RCC 7860 (cell line): ENCODE results near the gene CCNF.

Experiments used
- DNase-seq: peaks from one replicate; pipeline ENCODE4 v3.0.0-alpha.2; 2015; ENCODE audit warnings: low spot score
- FAIRE-seq: peaks from 2 replicates; lab custom pipeline; 2012; peaks lifted over from hg19 to GRCh38; lab: Jason Lieb, UNC

CCNF gene

DNA sequence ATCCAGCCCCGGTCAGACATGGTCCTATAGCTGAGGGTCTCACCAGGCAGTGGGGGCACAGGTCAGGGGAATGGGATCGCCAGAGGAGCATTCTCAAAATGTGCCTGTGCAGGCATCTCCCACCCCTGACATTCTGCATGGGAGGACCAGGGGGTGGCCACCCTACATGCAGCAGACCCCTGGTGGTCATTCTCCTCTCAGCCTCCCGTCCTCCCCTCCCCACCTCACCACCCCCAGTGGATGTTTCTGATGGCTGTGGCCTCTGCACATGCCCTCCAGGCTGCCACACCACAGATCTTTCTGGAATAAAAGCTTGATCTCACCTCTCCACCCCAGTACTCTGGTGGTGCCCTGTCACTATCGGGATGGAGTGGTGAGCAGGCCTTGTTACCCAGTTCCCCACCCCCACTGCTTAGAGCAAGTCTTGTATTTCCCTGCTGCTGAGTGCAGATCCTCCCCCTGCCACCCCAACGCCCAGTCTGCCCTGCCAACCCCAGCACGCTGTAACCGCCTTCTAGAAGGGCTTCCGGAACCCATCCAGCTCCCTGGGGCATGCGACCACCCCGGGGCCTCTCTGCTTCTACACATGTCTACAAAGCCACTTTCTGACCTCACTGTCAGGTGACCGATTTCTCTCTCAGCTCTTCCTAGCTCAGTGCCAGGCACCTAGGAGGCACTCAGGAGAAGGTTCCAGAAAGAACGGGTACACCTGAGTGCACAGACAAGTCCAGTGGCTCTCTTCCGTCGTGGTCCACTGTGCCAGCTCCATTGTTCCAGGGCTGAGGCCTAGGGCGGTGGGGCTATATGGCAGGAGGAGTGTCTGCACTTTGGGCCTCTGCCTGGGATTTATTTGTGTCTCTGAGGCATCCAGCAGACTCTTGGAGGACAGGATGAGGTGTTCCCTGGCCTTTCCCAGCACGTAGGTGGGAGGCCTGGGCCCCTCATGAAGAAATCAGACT is 55.0 kb downstream of the CCNF start:
- no peak for DNase-seq
- FAIRE-seq: no peak

DNA sequence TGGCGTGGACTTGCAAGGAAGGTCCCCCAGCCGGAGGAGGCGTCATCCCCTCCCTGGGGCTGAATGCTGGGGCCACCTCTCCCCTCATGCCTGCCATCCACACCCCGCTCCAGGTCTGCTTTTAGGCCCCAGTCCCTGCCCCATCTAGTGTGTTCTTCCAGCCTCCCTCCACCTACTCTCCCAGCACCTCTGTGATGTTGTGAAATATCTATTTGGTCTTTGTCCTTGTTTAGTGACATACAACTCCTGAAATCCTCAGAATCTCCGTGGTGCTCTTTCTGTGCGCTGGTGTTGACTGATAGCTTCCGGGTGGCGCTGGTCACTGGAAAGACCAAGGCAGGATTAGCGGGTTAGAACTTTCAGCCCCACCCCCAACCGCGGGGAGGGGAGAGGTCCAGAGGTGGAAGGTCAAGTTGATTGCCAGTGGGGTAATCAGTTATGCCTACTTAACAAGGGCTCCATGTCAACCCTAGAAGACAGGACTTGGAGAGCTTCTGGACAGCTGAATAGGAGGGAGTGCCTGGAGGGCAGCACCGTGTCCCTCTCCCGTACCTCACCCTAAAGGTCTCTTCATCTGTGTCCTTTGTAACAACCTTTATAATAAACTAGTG is 55.8 kb downstream of the CCNF start:
- DNase-seq: no peak
- FAIRE-seq: no peak

- no peak for FAIRE-seq
Measured at GRCh38 chr16:2485811-2486507, 56.7 kb downstream of the CCNF start.

GRCh38 chr16:2486645-2487516 is 57.6 kb downstream of the CCNF start:
- FAIRE-seq (no peak), DNase-seq (no peak)

More at GRCh38 chr16:2485811-2486507, 56.7 kb downstream of the CCNF start:
- DNase-seq: no peak

DNA sequence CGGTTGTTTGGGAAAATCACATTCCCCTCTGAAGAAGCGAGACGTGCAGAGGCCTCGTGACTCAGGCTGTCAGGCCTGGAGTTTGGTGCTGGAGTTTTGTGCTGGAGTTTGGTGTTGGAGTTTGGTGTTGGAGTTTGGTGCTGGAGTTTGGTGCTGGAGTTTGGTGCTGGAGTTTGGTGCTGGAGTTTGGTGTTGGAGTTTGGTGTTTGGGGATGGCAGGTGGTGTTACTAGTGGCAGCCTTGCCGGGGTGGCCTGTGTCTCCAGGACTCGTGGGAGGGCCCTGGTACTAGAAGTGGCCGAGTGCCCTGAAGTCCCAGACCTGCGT is 58.2 kb downstream of the CCNF start:
- FAIRE-seq (no peak), DNase-seq (no peak)

- DNase-seq: no peak
- no peak for FAIRE-seq
Measured at GRCh38 chr16:2487903-2488531, 58.8 kb downstream of the CCNF start.

- DNase-seq: no peak
- FAIRE-seq: no peak
Measured at GRCh38 chr16:2489581-2489980, 60.3 kb downstream of the CCNF start.

DNA sequence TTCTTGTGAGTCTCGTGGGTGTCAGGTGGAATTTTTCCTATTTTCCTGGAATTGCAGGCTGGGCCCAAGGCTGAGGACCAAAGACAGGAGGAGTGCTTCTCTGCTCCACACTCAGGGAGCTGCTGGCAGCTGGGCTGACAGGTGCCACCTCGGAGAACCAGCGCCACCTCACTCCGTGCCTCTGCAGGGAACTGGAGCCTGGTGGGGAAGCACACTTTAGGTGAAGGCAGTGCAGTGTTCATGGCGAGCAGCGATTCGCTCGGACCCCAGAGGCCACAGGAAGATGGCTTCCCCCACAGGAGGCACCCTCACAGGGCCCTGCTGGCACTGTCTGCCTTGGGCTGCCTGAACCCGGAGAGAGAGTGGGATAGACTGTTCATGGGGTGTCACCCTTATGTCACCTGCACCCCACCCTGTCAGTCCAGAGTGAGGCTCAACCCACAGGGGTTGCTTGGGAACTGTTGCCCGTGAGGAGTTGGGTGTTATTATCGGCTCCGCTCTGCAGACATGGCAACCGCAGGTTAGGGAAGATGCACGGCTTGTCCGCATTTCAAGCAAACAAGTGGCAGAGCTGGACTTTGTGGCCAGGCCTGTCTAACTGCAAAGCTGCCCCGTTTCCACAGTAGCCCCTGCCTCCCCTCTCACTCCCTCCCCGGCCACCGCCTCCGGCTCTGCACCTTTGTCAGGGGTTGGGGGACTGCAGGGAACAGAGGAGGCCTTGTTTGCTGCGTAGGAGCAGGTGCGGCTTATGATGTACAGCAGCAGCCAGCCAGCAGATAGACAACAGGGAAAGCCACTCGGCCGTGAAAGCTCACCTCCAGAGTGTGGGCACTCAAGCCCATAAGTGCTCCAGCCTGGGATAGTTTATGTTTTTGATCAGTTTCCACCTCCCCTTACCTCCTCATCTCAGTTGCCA is 61.2 kb downstream of the CCNF start:
- DNase-seq (no peak), FAIRE-seq (no peak)

DNA sequence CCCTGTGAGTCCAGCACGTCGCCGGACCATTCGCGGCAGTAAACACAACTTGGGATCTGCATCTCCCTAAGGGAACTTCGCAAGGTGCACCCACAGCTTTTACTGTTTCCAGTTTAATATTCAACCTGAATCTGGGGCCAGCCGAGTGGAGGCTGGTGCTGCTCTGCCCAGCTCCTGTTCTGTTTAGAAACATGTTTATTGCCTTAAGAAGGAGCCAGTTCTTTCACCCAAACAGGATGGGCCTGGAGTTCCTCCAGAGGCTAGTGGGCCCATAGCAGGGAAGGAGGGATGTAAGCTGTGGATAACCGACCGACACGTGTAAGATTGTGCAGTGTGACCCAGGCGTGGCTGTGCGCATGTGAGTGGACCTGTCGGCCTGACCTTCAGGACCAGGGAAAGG is 63.0 kb downstream of the CCNF start:
- FAIRE-seq: no peak
- no peak for DNase-seq

GRCh38 chr16:2493605-2494004 is 64.4 kb downstream of the CCNF start:
- no peak for FAIRE-seq
- no peak for DNase-seq

GRCh38 chr16:2494616-2495015 is 65.4 kb downstream of the CCNF start:
- DNase-seq: no peak
- no peak for FAIRE-seq

DNA sequence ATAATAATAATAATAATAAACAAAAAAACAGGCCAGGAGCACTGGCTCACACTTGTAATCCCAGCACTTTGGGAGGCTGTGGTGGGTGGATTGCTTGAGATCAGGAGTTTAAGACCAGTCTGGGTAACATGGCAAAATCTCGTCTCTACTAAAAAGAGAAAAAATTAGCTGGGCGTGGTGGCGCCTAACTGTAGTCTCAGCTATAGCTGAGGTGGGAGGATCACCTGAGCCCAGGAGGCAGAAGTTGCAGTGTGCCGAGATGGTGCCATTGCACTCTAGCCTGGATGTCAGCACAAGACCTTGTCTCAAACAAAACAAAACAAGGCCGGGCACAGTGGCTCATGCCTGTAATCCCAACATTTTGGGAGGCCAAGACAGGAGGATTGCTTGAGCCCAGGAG is 65.8 kb downstream of the CCNF start:
- FAIRE-seq: no peak
- DNase-seq: no peak

DNA sequence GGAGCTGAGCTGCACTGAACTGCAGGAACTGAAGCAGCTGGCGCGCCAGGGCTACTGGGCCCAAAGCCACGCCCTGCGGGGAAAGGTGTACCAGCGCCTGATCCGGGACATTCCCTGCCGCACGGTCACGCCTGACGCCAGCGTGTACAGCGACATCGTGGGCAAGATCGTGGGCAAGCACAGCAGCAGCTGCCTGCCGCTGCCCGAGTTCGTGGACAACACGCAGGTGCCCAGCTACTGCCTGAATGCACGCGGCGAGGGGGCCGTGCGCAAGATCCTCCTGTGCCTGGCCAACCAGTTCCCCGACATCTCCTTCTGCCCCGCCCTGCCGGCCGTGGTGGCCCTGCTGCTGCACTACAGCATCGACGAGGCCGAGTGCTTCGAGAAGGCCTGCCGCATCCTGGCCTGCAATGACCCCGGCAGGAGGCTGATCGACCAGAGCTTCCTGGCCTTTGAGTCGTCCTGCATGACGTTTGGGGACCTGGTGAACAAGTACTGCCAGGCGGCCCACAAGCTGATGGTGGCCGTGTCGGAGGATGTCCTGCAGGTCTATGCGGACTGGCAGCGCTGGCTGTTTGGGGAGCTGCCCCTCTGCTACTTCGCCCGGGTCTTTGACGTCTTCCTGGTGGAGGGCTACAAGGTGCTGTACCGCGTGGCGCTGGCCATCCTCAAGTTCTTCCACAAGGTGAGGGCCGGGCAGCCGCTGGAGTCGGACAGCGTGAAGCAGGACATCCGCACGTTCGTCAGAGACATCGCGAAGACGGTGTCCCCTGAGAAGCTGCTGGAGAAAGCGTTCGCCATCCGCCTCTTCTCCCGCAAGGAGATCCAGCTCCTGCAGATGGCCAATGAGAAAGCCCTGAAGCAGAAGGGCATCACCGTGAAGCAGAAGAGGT is 67.2 kb downstream of the CCNF start:
- DNase-seq: no peak
- FAIRE-seq: no peak

DNA sequence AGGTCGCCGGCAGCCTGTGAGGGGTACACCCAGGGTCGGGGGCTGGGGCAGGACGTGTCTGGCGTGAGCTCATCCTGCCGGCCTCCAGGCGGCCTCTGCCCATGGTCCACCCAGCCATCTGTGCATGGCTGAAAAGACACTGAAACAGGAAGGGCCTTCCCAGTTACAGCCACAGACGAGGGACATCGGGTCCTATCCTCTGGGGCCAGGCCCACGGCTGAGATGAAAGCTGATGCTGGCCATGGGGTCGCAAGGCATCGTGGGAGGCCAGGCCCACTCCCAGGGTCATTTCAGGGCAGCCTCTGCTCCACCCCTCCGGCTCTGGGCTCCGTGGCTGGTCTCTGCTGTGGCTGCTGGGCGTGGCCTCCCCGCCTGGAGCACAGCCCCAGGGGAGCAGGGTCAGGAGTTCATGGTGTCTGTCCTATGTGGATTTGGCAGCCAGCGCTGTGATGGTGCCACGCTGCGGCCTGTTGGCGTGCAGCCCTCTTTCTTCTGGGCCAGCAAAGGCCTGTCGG is 67.9 kb downstream of the CCNF start:
- DNase-seq: no peak
- no peak for FAIRE-seq

GRCh38 chr16:2497695-2498484 is 68.6 kb downstream of the CCNF start:
- DNase-seq (no peak), FAIRE-seq (no peak)

- DNase-seq (no peak), FAIRE-seq (no peak)
Measured at GRCh38 chr16:2498531-2499253, 69.4 kb downstream of the CCNF start.

DNA sequence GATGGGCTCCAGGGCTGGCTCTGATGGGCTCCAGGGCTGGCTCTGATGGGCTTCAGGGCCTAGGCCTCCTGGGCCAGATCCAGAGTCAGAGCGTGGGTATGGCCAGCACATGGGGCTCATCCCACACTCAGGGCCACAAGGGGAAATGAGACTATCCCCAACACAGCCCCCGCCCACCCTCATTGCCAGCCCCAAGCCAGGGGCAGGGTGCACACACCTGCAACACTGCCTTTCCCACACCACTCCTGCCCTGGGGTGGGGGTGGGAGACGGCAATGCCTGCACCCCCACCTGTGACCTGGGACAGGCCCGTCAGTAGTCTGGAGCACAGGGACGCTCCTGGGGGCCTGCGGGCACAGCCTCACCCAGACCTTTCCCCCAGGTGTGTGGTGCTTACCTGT is 70.2 kb downstream of the CCNF start:
- no peak for FAIRE-seq
- DNase-seq: no peak
